Ureter (tissue), 1 donor: ENCODE measurements around the gene FOSB. TPM values are rescaled to one million over a fixed set of nuclear protein-coding genes. Genes with fewer than 3 reads are reported as not detected.
"Not testable (repeated sequence)": the region's sequence is repeated elsewhere in the genome, so short reads cannot be mapped to it uniquely, and the experiment has no call there.

Source experiments
- DNase-seq: peaks from one replicate; pipeline ENCODE4 v3.0.0-alpha.2; 2020; ENCODE audit warnings: low spot score
- total RNA-seq: library from RNA; stranded (reverse); gene quantifications from one replicate; pipeline ENCODE4 v1.2.4, GENCODE V29; 2023
- donor health status: DM: yes; HTN: yes; CAD: no.

Gene FOSB
- total RNA-seq, 1 donor from 2014 or later, result 1.5 TPM

DNA sequence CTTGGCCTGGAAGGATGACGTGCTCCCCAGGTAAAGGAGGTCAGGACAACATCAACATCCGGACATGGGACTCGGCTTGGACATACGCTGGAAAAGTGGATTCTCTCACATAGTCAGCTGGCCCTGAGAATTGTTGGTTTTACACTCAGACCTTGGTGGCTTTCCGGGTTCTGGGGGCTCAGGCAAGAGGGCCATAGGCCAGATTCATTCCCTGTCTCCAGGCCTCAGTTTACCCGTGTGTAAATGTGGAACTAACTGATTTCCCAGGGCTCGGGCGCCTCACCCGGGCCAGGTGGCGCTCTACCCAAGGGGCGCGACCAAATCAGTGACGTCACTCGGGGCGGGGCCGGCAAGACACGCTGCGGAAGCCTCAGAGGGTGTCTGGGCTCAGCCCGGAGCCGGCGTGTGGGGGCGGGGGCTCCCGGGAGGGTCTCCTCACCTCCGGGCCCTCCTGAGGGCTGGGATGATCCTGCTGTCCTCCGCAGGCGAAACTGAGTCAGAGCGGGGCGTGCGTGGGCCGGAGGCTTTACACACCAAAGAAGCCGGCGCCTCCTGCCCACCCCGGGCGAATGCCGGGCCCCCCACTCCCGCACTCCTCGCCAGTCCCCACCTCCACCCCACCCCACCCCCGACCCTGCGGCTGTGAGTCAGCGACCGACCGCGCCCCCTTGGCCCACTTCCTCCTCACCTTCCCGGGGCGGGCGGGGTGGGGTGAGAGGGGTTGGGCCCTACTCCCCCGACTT, 38.6 kb downstream of the FOSB start:
- DNase-seq, result peak; percentile 96

DNA sequence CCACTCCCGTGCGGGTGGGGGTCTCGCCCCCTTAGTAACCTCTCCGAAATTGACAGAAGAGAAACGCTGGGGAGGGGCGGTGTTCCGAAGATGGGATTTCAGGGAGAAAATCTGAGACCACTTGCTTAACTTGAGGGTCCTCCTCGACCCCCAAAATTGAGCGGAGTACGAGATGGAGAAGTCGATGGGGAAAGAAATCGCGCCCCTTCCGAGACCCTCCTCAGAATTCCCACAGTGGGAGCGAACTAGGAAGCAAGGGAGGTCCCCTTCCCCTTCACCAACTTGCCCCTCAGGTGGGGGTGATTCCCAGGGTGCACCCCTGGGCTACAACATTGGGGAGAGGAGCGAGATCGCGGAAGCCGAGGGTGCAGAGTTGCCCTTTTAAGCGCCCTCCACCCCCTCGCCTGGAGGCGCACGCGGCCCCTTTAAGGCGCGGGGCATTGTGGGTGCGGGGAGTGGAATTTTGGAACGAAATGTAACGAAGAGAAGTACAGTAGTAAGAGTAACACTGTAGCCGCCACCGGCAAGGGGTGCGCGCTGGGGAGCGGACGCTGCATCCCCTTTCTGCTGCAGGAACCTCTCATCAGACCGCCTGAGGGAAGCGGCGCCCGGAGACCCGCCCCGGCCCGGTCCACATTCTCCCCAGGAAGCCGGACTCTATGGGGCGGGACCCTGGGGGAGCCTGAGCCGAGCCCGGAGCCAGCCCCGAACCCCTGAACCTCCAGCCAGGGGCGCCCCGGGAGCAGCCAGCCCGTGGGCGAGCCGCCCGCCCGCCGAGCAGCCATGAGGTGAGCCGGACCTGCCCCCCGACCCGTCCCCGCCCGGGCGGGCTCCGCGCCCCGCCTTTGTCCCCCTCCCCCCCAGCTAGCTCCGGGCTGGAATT, 39.4 kb downstream of the FOSB start, which contains the start of gene VASP:
VASP (plus strand) TSS at position 491 of the 883 bp plus-strand sequence; CDS start at position 784, 293 bp downstream.
- peak; percentile 93 for DNase-seq

DNA sequence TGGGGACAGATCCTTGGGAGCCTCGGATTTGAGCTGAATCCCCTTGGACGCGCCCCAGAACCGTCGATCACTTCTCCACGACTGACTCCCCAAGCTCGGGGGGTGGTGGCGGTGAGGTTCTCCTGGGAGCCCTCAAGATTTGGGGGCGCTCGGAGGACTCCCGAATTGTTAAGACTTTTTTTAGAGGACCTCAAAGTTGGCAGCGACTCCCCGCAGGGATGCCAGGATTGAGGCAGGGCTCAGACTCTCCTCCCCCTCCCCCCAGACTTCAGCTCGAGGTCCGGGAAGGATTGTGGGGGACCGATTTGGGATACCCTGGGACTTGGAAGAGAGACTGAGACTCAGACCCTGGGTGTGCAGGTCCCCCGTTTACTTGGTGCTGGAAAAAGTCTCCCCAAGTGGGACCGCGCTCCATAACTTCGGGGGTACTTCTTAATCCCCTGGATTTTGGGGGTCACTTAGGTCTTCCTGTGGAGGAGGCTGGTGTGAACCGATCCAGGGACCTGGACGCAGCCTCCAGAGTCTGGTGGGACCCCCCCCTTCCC, 40.1 kb downstream of the FOSB start:
- no peak for DNase-seq

GRCh38 chr19:45508417-45508860, 40.6 kb downstream of the FOSB start:
- no peak for DNase-seq

- peak; percentile 88 for DNase-seq
Observed at GRCh38 chr19:45508861-45509691, 41.3 kb downstream of the FOSB start.

DNA sequence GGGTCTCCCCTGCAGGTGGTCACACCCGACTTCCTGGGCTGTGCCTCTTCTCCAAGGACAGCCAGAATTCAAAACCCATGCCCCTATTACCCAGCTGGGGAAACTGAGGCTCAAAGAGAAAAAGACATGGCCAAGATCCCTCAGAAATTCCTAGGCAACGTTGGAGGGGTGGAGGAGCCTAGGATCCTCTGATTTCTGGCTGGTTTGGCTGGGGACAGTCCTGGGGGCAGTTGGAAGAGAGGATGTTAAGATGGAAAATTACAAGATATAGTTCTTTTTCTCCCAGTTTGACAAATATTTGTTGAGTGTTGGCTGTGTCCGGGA, 41.9 kb downstream of the FOSB start:
- DNase-seq, result no peak

DNA sequence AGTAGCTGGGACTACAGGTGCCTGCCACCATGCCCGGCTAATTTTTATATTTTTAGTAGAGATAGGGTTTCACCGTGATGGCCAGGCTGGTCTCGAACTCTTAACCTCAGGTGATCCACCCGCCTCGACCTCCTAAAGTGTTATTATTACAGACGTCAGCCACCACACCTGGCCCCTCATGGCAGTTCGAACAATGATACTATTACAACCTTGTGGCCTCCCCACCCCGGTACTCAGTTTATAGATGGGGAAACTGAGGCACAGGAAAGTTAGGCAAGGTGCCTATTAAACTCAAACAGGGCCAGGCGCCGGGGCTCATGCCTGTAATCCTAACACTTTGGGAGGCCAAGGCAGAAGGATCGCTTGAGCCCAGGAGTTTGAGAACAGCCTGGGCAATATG, 42.6 kb downstream of the FOSB start:
- DNase-seq, result not testable (repeated sequence)

DNA sequence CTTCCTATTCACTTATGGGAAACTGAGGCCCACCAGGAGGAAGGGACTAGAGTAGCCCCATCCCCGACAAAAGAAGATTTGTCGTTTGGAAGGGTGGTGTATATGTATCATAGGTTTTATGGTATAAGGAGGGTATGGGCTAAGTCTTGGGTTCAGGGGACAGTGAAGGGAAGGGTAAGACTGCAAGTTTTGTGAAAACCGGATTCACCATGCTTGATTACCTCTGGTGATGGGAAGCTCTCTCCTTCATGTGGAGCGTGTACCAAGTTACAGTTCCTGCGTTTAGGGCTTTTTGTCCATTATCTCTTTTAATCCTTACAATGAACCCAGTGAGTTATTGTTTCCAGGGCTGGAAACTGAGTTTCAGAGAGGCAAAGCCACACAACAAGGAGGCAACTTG, 43.3 kb downstream of the FOSB start:
- no peak for DNase-seq

- no peak for DNase-seq
Observed at GRCh38 chr19:45512881-45513483, 45.2 kb downstream of the FOSB start.

DNA sequence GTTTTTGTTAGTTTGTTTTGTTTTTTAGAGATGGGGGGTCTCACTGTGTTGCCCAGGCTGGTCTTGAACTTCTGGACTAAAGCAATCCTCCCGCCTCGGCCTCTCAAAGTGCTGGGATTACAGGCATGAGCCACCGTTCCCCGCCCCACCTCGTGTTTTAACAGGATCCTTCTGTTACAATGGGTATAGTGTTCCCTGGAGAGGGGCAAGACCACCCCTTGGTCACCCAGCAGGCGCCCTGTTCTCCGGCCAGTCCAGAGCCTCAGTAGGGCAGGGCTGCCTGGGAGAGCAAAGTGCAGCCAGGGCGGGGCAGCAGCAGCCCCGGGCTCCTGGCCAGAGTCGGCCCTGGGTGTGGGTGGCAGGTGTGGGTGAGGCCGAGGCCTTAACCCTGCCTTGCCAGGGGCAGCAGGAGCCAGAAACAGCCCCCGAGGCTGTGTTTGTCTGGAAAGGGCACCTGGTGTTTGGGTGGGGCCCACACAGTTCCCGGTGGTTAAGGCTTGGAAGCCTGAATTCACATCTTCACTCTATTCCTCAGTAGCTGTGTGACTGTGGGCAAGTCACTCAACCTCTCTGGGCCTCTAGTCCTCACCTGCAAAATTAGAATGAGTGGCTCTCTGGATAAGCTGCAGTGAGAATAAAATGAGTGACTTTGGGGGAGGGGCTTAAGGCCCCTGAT, 46.7 kb downstream of the FOSB start:
- no peak for DNase-seq

DNA sequence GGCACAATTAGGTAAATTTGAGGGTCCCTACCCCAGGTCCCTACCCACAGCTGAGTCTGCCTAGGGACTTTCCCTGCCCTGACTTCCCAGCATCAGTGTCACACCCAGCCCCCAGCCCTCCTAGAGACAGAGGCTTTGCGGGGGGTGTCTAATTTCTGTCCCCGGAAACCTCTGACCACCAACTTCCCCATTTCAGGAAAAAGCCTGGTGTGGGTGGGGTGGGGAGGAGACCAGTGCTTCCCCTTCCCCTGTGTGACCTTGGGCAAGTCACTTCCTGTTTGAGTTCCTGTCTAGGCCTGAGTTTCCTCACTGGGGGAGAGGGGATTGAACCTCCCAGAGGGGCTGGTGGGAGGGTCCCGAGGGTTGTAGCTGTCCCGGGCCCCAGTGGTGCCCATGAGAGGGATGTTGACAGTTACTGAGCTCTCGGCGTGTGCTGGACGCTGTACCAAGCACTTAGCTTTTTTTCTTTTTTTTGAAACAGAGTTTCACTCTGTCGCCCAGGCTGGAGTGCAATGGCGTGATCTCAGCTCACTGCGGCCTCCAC, 47.4 kb downstream of the FOSB start:
- no peak for DNase-seq

DNA sequence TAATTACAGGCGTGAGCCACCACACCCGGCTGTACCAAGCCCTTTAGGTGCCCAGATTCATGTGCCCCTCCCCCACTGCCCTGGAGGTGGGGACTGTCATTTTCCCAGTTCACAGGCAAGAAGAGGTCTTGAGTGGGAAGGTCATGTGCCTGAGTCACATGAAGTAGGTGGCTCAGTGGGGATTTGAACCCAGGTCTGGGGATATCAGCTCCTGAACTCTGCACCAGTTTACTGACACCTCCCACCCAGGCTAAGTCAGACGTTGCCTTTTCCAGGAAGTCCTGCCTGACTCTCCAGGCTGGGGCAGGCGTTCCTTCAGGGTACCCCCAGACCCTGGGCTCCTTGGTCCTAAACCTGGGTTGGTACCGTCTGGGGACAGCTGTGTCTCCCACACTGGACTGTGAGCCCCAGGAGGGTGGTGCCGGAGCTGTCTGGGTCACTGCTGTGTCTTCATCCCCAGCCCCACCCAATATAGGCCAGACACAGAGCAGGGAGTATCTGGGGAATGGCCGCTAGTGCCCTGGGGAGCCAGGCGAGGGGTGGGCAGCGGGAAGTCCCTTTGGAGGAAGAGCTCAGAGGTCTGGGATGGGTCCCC, 48.1 kb downstream of the FOSB start:
- DNase-seq, result no peak

DNA sequence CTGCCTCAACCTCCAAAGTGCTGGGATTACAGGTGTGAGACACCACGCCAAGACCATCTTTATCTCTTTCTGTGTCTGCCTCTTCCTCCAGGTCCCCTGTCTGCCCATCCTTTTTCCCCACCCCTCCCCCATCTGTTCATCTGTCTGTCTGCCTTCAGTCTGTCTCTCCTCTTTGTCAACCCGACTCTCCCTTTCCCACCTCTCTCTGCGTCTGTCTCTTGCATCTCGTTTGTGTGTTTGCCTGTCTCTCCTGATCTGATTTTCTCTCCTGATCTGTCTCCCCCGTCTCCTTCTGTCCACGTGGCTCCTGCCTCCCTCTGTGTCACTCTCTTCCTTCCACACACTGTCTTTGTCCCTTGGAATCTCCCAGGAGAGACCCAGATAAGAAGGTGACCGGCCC, 49.4 kb downstream of the FOSB start:
- no peak for DNase-seq

- no peak for DNase-seq
Observed at GRCh38 chr19:45517641-45518468, 50.1 kb downstream of the FOSB start.

GRCh38 chr19:45518469-45518826, 50.7 kb downstream of the FOSB start:
- no peak for DNase-seq

DNA sequence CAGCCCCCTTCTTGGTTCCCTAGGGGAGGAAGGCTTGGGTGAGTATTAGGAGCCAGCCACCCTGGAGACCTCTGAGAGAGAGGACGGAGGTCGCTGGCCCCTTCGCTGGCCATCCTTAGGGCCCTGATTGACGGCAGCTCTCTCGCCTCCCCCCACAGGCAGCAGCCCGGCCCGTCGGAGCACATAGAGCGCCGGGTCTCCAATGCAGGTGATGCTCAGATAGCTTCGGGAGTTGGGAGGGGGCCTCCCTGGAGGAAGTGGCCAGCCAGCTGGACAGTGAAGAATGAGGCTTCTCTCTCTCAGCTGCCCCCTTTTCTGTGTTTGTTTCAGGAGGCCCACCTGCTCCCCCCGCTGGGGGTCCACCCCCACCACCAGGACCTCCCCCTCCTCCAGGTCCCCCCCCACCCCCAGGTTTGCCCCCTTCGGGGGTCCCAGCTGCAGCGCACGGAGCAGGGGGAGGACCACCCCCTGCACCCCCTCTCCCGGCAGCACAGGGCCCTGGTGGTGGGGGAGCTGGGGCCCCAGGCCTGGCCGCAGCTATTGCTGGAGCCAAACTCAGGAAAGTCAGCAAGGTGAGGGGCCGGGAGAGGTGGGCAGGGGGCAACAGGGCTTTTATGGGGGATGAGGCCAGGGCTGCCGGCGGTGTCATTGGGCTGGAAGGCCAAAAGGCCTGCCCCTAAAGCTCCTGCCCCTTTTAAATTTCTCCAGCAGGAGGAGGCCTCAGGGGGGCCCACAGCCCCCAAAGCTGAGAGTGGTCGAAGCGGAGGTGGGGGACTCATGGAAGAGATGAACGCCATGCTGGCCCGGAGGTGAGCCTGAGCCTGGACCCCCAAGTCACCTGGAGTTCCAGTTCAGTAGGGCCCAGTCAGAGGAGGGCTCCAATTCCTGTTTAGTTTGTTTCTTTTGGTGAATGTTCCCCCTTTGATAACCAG, 54.5 kb downstream of the FOSB start:
- DNase-seq, result no peak

DNA sequence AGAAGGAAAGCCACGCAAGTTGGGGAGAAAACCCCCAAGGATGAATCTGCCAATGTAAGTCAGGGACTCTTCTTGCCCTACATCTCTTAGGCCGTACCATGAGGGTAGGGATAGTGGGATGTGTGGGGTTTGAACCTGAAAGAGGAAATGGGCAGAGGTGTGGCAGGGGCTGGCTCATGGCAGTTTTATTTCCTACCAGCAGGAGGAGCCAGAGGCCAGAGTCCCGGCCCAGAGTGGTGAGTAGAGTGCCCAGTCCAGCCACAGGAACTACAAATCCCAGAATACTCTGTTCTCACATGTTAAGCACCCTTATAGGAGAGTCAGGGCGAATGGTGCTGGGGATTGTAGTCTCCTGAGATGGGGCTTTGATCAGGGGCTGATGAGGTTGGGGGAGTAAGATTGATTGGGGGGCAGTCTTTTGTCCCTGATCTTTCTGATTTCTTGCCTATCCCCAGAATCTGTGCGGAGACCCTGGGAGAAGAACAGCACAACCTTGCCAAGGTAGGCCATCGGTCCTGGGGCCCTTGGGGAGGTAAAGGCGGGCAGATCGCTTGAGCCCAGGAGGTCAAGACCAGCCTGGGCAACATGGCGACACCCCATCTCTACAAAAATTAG, 56.0 kb downstream of the FOSB start:
- DNase-seq, result peak; percentile 86
